Upper lobe of left lung (tissue), 4 donors: ENCODE data around the gene CTNNAL1.

Experiments
- CTCF ChIP-seq, 6 experiments: fragments of 450-650 bp in 4 of 6; fragments of 200-600 bp in 2 of 6; sonication (generic) in 2 of 6; IDR thresholded peaks; one replicate each; pipeline ENCODE4 v1.5.1; 2016 to 2019; ENCODE audit warnings: antibody characterized with exemption in 6 of 6
- POLR2AphosphoS5 ChIP-seq, 2 donors: sonication (generic); formaldehyde crosslinking; IDR thresholded peaks; one replicate each; pipeline ENCODE4 v1.5.1; 2017; ENCODE audit warnings: antibody characterized with exemption in 2 of 2

GRCh38 chr9:109001275-109001676 is 12.0 kb downstream of the CTNNAL1 start:
- TF ChIP-seq POLR2AphosphoS5 (IDR thresholded peaks at IDR 0.05) (no peak), CTCF (IDR thresholded peaks at IDR 0.05) (no peak)
